EL (cell line): ENCODE data around the gene ARL5C.
"Not testable (repeated sequence)": the region's sequence is repeated elsewhere in the genome, so short reads cannot be mapped to it uniquely, and the experiment has no call there.

ENCODE experiments used
- DNase-seq: peaks from one replicate; pipeline ENCODE4 v3.0.0-alpha.2; 2016

Gene ARL5C

GRCh38 chr17:39139161-39139511 lies 26.8 kb downstream of the ARL5C start:
- peak; percentile 98 for DNase-seq

- DNase-seq, result no peak
Measured at GRCh38 chr17:39138431-39139160, 27.4 kb downstream of the ARL5C start.

- DNase-seq, result peak; percentile 34
Measured at GRCh38 chr17:39134878-39135277, 31.1 kb downstream of the ARL5C start.

- peak; percentile 83 for DNase-seq
Measured at GRCh38 chr17:39132192-39132610, 33.8 kb downstream of the ARL5C start.

- no peak for DNase-seq
Measured at GRCh38 chr17:39131616-39132015, 34.3 kb downstream of the ARL5C start.

- no peak for DNase-seq
Measured at GRCh38 chr17:39130205-39130604, 35.8 kb downstream of the ARL5C start.

GRCh38 chr17:39129544-39129943 lies 36.4 kb downstream of the ARL5C start:
- not testable (repeated sequence) for DNase-seq

GRCh38 chr17:39126436-39126835 lies 39.5 kb downstream of the ARL5C start:
- DNase-seq, result no peak

- DNase-seq, result no peak
Measured at GRCh38 chr17:39125143-39125875, 40.7 kb downstream of the ARL5C start.

GRCh38 chr17:39123627-39124026 lies 42.3 kb downstream of the ARL5C start:
- no peak for DNase-seq

- no peak for DNase-seq
Measured at GRCh38 chr17:39122991-39123390, 43.0 kb downstream of the ARL5C start.

GRCh38 chr17:39121919-39122318 lies 44.0 kb downstream of the ARL5C start:
- not testable (repeated sequence) for DNase-seq

- DNase-seq, result no peak
Measured at GRCh38 chr17:39118674-39119419, 47.1 kb downstream of the ARL5C start.

- DNase-seq, result no peak
Measured at GRCh38 chr17:39116224-39116623, 49.7 kb downstream of the ARL5C start.

- peak; percentile 65 for DNase-seq
Measured at GRCh38 chr17:39115135-39115534, 50.8 kb downstream of the ARL5C start.

GRCh38 chr17:39114723-39115122 lies 51.2 kb downstream of the ARL5C start:
- DNase-seq, result peak; percentile 64

- DNase-seq, result no peak
Measured at GRCh38 chr17:39113871-39114270, 52.1 kb downstream of the ARL5C start.

GRCh38 chr17:39110435-39111136 lies 55.4 kb downstream of the ARL5C start:
- no peak for DNase-seq

GRCh38 chr17:39108461-39109375 lies 57.2 kb downstream of the ARL5C start:
- no peak for DNase-seq

GRCh38 chr17:39107973-39108372 lies 58.0 kb downstream of the ARL5C start:
- DNase-seq, result no peak

GRCh38 chr17:39107155-39107554 lies 58.8 kb downstream of the ARL5C start:
- DNase-seq, result no peak
